ENCODE data around the gene SYCN.

DNA sequence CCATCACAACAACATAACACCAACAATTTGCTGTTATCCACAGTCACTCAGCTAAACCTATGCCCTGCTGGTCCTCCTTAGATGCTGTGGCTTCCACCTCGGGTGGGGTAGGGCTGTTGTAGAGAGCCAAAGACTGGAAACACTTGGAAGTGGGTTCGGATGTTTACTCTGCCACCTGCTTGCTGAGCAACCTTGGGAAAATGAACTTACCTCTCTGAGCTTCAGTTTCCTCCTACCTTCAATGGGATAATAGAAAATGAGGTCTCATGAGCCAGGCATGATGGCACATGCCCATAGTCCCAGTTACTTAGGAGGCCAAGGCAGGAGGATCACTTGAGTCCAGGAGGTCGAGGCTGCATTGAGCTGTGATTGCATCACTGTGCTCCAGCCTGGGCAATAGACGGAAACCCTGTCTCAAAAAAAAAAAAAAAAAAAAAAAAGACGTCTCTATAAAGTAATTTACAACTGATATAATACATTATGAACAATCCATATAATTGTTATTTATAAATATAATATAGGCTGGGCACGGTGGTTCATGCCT, 3.3 kb upstream of the SYCN start:
- TF ChIP-seq EP300 (IDR thresholded peaks at IDR 0.05) (no peak), POLR2AphosphoS5 (IDR thresholded peaks at IDR 0.05) (no peak)
- TF ChIP-seq, protein P1, sequence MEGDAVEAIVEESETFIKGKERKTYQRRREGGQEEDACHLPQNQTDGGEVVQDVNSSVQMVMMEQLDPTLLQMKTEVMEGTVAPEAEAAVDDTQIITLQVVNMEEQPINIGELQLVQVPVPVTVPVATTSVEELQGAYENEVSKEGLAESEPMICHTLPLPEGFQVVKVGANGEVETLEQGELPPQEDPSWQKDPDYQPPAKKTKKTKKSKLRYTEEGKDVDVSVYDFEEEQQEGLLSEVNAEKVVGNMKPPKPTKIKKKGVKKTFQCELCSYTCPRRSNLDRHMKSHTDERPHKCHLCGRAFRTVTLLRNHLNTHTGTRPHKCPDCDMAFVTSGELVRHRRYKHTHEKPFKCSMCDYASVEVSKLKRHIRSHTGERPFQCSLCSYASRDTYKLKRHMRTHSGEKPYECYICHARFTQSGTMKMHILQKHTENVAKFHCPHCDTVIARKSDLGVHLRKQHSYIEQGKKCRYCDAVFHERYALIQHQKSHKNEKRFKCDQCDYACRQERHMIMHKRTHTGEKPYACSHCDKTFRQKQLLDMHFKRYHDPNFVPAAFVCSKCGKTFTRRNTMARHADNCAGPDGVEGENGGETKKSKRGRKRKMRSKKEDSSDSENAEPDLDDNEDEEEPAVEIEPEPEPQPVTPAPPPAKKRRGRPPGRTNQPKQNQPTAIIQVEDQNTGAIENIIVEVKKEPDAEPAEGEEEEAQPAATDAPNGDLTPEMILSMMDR (IDR thresholded peaks at IDR 0.05): no peak

Data from suprapubic skin (tissue), 4 donors.